Activated effector memory CD4-positive, alpha-beta T cell treated with Interleukin-2 at 50 U/mL for 16 hours (primary cell): Measurements from ENCODE around the gene HELB.
"Not testable (repeated sequence)": the region's sequence is repeated elsewhere in the genome, so short reads cannot be mapped to it uniquely, and the experiment has no call there.

ENCODE experiments used
- DNase-seq: peaks from one replicate; pipeline ENCODE4 v3.0.0-alpha.2; 2020

HELB gene

DNA sequence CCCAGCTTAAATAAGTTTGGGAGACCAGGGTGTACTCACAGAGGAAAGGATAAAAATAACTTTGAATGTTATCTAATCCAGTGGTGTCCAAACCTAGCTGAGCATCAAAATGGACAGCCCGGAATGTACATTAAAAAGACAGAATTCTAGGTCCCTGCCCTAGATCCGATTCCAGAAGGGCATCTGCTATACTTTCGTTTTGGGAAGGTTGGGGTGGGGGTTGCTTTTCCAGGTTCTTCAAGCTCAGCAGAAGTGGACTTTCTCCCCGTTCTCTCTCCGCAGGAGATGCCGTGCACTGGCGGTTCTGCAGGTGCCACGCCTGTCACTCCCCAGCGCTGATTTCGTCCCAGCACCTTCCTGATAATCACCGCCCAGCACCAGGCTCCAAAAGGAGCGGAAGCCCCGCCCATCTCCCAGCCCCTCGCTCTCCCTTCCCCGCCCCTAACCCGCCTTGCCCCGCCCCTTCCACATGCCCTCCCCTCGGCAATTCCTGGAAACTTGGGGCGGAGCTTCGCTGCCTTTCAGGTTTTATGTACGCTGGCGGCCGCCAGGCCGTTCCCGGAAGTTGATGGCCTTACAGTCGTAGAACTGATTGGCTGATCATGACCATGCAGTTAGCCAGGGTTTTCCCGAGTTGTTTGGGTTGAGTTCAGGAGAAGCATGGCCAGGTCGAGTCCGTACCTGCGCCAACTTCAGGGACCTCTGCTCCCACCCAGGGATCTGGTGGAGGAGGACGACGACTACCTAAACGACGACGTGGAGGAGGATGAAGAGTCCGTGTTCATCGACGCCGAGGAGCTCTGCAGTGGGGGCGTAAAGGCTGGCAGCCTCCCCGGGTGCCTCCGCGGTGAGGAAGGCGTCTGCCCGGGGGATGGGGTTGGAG is at the start of gene HELB:
Gene HELB (plus strand): TSS at position 550 of the 883 bp plus-strand sequence. CDS start 111 bp downstream, at position 661.
- DNase-seq = peak; percentile 95

DNA sequence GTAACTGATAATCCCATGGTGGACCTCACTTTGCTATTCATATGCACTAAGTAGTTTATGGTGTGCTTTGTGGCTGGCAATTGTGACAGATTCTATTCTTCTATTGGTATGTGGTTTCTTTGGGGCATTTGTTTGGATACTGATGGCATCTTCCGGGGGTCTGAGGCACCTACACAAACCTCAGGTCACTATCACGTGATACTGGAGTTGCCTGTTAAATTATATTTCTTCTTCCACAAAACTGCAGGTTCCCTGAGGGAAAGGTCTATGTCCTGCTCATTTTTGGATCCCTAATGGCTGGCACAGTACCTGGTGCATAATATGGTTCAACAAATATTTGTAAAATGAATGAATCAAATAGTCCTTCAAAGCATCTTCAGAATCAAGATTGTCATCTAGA is 49.5 kb upstream of the HELB start:
- no peak for DNase-seq

DNA sequence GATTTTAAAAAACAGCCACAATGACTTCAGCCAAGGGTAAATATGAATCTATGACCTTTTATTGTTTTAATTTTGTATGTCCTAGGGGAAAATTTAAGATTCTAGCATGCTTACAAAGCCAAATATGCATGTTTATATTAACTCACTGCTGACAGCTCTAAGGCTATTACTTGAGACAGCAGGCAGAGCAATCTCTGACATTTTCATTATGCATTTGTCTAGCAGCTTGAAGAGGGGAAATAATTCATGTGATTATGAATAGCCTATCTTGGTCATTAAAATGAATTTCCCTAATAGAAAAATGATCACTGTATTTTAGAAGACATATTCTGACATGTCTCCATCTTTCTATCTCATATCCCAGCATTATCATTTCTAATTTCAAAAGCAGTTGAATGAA is 46.6 kb upstream of the HELB start:
- no peak for DNase-seq

DNA sequence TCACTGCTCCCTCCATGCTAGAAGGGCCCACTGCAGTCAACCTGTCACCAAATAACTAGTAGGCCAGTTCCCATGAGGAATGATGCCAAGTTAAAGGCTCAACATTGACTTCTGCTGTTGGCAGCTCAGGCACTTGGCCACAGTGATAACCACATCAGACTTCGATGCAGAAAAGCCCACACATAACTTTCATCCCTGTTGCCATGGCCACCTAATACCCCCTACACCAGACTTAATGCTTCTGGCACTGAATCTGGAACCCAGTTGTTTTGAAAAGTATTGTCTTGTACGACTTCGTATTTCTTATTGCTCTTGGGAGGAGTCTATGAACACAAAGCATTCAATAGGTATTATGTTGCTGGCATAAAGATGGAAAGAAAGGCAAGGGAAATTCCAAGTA is 44.3 kb upstream of the HELB start:
- DNase-seq = no peak

DNA sequence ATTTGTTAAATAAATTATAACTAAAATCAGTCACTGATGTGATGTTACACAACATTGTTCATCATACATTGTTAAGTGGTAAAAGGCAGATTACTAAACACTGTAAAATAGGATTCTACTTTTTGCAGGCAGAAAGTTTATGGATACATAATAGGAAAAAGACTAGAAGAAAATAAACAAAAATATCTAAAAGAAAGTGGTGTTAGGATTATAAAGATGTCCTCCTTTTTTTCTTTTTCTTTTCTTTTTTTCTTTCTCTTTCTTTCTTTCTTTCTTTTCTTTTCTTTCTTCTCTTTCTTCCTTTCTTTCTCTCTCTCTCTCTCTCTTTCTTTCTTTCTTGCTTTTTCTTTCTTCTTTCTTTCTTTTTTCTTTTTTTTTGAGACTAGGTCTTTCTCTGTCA is 39.6 kb upstream of the HELB start:
- no peak for DNase-seq

DNA sequence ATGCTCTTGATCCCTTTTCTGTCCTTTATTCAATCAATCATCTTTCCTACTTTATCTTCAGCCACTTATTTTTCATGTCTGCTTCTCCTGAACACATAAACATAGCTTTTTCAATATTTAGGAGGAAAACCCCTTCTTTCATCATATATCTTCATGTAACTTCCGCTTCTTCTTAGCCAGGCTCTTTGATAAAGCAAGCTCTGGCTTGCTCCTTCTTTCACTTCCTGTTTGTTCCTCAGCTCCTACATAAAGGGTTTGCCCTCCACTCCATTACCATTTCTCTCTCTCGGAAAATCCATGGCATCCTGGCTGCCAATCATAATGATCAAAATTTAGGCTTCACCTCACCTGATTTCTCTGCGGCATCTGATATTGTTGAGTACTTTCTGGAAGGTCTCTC is 33.7 kb upstream of the HELB start:
- no peak for DNase-seq

DNA sequence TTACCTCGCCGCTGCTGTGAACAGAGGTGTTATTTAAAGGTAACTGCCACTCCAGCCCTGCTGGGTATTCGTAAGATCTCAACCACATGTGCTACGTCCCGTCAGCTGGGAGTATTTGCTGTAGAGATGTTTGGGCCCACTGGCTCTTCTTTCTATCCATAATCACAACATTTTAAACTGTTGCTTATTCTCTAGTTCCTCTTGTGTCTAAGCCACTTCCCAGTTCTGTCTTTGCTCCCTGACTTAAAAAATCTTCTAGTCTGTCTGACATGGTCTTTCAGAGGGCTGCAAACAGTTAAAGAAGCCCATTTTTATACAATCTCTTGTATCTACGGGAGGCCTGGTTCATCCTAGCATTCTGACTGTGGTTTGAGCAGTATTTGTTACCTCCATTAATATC is 33.2 kb upstream of the HELB start:
- DNase-seq = no peak

DNA sequence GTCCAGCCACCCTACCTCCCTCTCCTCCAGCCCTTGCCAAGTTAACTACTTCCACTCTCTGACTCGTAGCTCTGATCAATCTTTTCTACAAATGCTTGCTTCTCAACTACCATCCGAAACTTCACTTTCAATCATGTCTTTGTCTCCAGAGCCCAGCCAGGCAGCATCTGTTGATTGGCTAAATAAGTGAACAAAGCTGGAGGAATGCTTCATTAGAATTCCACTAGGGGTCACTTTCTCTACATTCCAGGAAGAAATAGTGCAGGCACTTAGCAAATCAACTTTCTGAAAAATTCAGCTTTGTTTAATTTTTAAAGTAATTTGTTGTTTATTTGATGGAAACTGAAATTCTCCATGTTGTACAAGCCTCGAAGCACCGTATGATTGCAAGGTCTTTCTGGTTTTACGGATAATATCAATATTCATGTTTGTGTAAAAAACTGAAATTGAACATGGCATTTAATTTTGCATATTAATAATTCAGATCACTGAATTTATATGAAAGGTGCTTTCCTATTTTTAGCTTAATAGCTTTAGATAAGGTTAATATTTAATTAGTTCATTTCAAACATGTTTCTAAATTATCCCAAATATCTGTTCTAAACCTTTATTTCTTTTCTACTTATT is 32.4 kb upstream of the HELB start:
- DNase-seq = no peak

DNA sequence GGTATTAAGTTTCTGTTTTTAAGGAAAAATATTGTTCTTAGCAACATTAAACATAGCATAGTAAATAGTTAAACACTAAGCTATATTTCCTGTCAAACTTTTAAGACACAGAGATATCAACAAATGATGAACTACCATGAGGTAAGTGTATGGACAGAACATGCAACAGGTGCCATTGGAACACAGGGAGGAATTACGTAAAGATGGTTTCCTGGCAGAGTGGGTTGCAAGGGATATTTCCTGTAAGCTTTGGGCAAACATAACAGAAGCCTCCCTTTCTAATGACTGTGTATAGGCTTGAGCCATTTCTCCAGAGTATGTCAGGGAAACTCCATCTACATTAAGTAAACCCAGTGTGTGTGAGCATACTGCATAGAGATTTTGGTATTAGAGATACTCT is 31.7 kb upstream of the HELB start:
- no peak for DNase-seq

DNA sequence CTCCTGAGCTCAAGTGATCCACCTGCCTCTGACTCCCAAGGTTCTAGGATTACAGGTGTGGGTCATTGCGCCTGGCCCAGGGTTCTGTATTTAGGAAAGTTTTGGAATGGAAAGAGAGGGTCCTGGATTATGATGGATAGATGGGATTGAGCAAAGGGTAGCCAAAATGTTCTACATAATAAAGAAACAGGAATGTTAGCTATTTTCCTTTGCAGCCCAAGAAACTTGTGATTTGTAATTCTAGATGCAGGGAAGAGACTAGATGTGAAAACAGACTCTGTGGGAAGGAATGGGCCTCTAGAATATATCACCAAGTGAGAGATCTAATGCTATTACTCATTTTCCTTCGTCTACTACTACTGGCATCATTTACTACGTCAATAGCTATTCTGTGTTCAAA is 29.6 kb upstream of the HELB start:
- no peak for DNase-seq

DNA sequence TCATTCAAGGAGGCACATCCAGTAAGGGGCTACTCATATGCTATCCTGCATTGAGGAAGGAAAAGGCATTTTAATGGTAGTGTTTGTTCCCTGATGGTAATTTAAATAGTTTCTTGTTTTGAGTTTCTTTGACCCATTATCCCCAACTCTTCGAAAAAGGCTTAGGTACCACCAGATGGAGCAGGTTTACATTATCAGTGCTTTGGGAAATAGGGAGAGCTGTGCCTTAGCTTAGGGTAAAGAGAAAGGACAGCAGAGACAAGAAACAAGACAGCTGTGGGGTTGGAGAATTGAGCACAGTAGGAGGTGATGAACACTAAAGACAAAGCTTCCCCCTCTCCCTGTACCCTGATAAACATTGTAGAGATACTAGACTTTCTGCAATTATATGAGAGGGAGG is 29.1 kb upstream of the HELB start:
- no peak for DNase-seq

DNA sequence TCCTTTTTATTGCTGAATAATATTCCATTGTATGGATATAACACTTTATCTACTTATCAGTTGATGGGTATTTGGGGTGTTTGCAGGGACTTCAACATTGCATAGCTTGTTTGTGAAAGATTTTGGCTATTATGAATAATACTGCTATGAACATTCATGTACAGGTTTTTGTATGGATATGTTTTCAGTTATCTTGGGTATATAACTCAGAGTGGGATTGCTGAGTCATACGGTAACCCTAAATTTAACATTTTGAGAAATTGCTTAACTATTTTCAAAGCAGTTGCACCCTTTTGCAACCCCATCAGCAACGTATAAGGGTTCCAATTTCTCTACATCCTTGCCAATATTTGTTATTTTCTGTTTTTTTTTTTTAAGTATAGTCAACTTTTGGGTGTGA is 27.3 kb upstream of the HELB start:
- no peak for DNase-seq

DNA sequence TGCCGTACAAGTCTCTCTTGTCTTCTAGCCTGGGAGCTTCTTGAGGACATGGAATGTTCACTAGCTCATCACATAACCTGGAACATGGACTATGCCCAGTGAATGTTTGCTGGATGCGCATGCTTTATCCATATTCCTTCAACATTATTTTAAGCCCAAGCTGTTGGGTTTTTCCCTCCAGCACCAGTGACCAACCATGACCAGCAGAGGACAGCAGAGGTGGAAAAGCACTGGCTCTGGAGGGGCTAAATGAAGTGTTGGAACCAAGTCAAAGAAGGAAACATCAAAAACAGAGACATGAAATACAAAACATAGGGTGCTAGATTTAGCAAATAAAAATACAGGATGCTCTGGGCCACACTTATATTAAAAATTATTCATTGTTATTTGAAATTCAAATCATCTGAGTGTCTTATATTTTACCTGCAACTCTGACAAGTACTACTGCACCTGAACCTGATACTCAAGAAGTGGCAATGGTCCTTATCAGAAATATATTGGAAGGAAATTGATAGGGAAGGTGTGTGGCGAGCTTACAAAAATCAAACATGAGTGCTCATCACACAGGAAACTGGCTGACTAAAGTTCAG is 23.1 kb upstream of the HELB start:
- peak; percentile 39 for DNase-seq

DNA sequence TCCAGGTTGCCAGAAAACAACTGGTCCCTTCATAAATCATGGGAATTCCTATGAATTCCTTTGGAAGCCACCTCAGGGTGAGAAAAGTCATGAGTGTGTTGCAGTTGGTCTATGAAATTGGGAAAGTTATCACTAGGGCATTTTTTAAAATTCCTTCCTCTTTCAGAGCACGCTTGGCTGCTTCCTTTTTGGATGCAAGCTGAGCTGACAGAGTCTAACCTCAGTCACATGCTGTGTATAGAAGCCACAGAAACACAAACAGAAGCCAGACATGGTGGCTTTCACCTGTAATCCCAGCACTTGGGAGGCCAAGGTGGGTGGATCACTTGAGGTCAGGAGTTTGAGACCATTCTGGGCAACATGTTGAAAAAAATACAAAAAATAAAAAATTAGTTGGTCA is 21.7 kb upstream of the HELB start:
- DNase-seq = no peak

DNA sequence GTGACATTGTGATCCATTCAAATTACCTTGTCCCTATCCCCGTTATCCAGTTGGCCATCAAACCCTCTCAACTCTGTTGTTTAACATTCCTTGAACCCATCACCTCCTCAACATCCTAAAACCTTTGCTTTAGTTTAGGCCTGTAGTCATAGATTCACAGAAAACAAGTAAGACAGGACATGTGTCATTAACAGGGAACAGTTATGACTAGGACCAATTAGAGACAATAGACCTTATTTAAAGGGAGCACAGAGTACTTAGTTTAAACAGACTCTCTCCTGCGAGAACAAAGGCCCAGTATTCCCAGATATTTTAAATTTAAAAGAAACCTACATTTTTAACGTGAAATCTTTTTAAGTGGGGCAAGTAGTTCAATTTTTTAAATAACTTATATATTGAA is 20.0 kb upstream of the HELB start:
- no peak for DNase-seq

DNA sequence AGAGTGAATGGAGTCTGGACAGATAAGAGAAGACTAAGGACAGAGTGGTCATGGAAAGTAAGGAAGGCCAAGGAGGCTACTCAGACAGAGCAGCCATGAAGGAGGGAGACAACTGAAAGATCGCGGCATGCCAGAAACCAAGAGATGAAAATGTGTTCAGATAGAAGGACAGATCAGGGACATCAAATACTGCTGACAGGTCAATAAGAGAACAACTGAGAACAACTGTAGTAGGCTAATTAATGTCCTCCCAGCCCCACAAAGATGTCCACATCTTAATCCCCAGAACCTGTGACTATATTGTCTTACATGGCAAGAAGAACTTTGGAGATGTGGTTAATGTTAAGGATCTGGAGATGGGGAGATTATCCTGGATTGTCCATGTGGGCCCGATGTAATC is 15.0 kb upstream of the HELB start:
- no peak for DNase-seq

DNA sequence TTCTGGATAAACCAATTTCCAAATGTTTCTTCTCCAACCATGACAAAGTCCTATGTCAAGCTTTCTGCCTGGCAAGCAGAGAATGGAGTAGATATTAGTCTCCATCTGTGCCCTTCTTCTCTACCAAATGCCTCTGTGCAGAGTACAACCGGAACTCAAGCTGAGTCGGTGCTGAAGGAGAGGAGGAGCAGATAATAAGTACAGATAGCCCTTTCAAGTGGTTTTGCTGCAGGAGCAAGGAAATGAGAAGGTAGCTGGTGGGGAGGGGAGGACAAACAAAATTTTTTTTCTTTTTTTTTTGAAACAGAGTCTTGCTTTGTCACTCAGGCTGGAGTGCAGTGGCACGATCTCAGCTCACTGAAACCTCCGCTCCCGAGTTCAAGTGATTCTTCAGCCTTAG is 14.2 kb upstream of the HELB start:
- DNase-seq = peak; percentile 52

DNA sequence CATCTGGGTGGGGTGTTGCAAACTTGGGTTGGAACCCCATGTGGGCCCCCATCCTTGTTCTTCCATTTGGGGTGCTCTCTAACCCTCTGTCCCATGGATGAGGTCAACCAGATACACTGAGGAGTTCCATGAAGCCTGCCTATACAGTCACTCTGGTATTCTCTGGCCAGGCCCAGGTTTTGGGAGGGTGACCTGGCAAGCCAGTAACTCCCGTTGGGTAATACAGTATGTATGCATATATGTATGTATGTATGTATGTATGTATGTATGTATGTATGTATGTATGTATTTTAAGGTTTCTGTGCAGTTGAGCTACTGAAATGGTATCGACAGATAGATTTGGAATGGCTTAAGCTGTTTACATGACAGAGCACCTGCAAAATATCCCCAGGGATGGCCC is 12.8 kb upstream of the HELB start:
- no peak for DNase-seq

DNA sequence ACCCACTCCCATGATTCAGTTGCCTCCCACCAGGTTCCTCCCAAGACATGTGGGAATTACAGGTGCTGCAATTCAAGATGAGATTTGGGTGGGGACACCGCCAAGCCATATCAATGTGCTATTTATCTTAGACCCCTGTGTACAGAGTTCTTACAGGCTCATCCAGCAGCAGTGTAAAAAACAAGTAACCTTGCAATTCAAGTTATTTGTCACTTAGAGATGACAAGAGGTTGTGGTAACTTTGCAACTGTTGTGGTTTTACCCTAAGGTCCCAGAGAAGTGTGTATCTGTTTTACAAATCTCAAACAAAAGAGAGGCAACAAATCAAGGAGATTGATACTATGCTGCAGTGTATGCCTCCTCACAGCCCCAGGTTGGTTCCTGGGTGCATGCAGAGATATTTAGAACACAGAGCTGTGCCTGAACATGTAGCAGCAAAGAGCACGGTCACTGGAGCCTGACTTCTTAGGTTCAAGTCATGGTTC is 11.5 kb upstream of the HELB start:
- DNase-seq = no peak

DNA sequence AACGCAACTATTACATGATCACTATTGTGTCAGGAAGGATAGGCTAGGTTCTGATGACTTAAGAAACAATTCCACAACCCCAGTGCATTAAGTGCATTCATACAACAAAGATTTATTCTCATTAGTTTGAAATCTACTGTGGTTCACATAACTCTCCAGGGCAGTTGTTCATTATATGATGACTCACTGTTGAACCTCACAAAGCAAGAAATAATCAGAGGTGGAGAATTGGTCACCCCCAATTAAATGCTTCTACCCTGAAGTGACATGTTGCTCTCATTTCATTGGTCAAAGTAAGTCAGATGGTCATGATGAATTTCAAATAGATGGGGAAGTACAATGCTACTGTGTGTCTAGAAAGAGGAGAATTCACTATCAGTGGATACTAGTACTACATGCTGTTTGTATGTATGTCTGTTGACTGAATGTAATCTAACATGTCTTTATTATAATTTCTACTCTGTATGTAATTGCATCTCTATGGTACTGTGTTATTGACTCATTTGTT is 6.1 kb upstream of the HELB start:
- no peak for DNase-seq

DNA sequence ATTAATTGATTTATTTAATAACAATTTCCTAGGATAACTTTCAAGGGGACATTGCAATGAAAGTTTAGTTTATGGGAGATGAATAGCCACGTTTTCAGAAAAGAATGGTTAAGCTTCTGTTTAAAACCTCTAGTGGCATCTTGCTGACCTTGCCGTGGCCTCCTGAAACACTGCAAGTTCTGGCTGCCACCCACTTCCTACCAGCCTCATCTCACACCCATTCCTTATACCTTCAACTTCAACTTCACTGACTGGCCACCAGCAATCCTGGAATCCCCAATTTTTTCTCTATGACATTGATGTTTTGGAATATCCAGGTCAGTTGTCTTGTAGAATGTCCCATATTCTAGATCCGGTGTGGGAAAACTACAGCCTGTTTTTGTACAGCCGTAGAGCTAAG is 5.2 kb upstream of the HELB start:
- DNase-seq = no peak

DNA sequence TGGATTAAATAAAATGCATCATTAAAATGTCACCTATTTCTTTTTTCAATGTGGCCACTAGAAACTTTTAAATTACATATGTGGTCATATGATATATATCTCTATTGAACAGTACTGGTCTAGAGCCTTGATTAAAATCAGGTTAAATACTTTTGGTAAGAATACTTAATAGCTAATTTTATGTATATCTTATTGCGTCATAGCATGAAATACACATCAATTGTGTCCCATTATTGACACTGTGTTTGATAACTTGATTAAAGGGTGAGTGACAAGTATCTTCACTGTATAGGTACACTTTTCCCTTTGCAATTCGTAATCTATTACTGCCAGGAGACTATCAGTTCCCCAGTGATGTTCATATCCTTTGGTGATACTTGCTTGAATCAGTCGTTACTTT is 4.4 kb upstream of the HELB start:
- no peak for DNase-seq

DNA sequence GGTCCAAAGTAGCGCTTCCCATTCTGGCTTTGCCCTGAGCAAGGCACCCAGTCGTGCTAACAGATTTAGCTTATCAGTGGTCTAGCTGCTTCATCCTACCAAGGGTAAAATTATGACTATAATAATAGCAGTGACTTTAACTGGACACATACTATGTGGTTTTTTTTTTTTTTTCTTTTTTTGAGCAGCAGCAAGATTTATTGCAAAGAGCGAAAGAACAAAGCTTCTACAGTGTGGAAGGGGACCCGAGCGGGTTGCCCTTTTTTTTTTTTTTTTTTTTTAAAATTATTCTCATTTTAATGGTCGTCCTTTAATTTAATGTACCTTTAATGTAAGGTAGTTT is 505 bp downstream of the HELB start:
- no peak for DNase-seq

DNA sequence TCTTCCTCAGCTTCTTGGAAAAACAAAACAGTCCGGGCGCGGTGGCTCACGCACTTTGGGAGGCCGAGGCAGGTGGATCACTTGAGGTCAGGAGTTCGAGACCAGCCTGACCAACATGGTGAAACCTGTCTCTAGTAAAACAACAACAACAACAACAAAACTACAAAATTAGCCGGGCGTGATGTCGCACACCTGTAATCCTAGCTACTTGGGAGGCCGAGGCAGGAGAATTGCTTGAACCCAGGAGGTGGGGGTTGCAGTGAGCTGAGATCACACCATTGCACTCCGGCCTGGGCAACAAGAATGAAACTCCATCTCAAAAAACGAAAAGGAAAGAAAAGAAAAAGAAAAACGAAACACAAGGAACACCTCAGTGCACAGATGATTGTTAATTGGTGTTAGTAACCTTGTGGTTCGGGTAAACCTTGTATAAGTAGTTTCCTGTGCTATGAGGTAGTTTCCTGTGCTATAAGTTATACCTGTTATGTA is 1.1 kb downstream of the HELB start:
- DNase-seq = not testable (repeated sequence)
